NCI-H774 (cell line): ENCODE data around the gene PRG2.

Source experiments
- DNase-seq: peaks from one replicate; lab custom pipeline; 2025; lab: John Stamatoyannopoulos, UW

The PRG2 gene

GRCh38 chr11:57390535-57390934 is at the start of gene PRG2:
Gene PRG2 (minus strand): TSS chr11:57390650. CDS start chr11:57389944, 706 bp downstream.
- no peak for DNase-seq

GRCh38 chr11:57439786-57440185 is 49.3 kb upstream of the PRG2 start:
- no peak for DNase-seq

GRCh38 chr11:57438345-57439285 is 48.2 kb upstream of the PRG2 start:
- no peak for DNase-seq

GRCh38 chr11:57436031-57436430 is 45.6 kb upstream of the PRG2 start:
- no peak for DNase-seq

GRCh38 chr11:57434640-57435546 is 44.4 kb upstream of the PRG2 start:
- no peak for DNase-seq

- no peak for DNase-seq
These were observed 42.3 kb upstream of the PRG2 start for GRCh38 chr11:57432714-57433163.

GRCh38 chr11:57432149-57432561 is 41.7 kb upstream of the PRG2 start:
- no peak for DNase-seq

- no peak for DNase-seq
These were observed 40.5 kb upstream of the PRG2 start for GRCh38 chr11:57430952-57431351.

GRCh38 chr11:57429946-57430345 is 39.5 kb upstream of the PRG2 start:
- DNase-seq, result peak; percentile 32

GRCh38 chr11:57428643-57429042 is 38.2 kb upstream of the PRG2 start:
- DNase-seq, result no peak

- DNase-seq, result no peak
These were observed 37.3 kb upstream of the PRG2 start for GRCh38 chr11:57427727-57428082.

- DNase-seq, result no peak
These were observed 36.7 kb upstream of the PRG2 start, which contains the start of gene SLC43A3 for GRCh38 chr11:57426929-57427726. Gene SLC43A3 (minus strand): TSS chr11:57427121. CDS start chr11:57426172, 949 bp downstream.

- DNase-seq, result no peak
These were observed 36.0 kb upstream of the PRG2 start for GRCh38 chr11:57426439-57426928.

GRCh38 chr11:57425565-57426438 is 35.4 kb upstream of the PRG2 start:
- DNase-seq, result no peak

- no peak for DNase-seq
These were observed 34.5 kb upstream of the PRG2 start for GRCh38 chr11:57424792-57425564.

GRCh38 chr11:57424137-57424791 is 33.8 kb upstream of the PRG2 start:
- no peak for DNase-seq

GRCh38 chr11:57422669-57423068 is 32.2 kb upstream of the PRG2 start:
- no peak for DNase-seq

- no peak for DNase-seq
These were observed 31.4 kb upstream of the PRG2 start for GRCh38 chr11:57421805-57422204.

- DNase-seq, result no peak
These were observed 30.6 kb upstream of the PRG2 start for GRCh38 chr11:57421066-57421465.
